DOHH2 (cell line): ENCODE measurements around the gene ALDH1A1.

Source experiments
- H3F3A ChIP-seq: fragments of 200-600 bp; sonication (generic), shearing (Covaris generic); 2 replicates; pipeline ENCODE4 v1.6.0; 2016; ENCODE audit warnings: antibody characterized with exemption, mild to moderate bottlenecking; ENCODE audit not compliant: control insufficient read depth, insufficient read depth
- H3K27ac ChIP-seq: fragments of 200-600 bp; sonication (generic); 2 replicates; pipeline ENCODE4 v1.5.1; 2014; ENCODE audit warnings: low read depth, mild to moderate bottlenecking, low read length, moderate library complexity
- H3K27me3 ChIP-seq: fragments of 200-600 bp; sonication (generic); 2 replicates; pipeline ENCODE4 v1.6.1; 2014; ENCODE audit warnings: mild to moderate bottlenecking, low read length, mixed read lengths; ENCODE audit not compliant: control insufficient read depth
- H3K36me3 ChIP-seq: fragments of 200-600 bp; sonication (generic); 2 replicates; pipeline ENCODE4 v1.6.1; 2014; ENCODE audit warnings: mild to moderate bottlenecking, low read length, moderate library complexity, mixed read lengths; ENCODE audit not compliant: control insufficient read depth
- H3K4me1 ChIP-seq: fragments of 200-600 bp; sonication (generic); 2 replicates; pipeline ENCODE4 v1.6.1; 2014; ENCODE audit warnings: mild to moderate bottlenecking, low read length, mixed read lengths; ENCODE audit not compliant: control insufficient read depth
- H3K4me2 ChIP-seq: fragments of 200-600 bp; sonication (generic); 2 replicates; pipeline ENCODE4 v1.6.0; 2014; ENCODE audit warnings: mild to moderate bottlenecking, low read length, moderate library complexity
- H3K4me3 ChIP-seq: fragments of 200-600 bp; sonication (generic); 2 replicates; pipeline ENCODE4 v1.5.1; 2014; ENCODE audit warnings: mild to moderate bottlenecking, low read length, mixed read lengths
- H3K79me2 ChIP-seq: fragments of 200-600 bp; sonication (generic); 2 replicates; pipeline ENCODE4 v1.6.1; 2014; ENCODE audit warnings: mild to moderate bottlenecking, low read length, mixed read lengths; ENCODE audit not compliant: control insufficient read depth
- H3K9me2 ChIP-seq: fragments of 200-600 bp; sonication (generic); replicated peaks from 2 replicates; pipeline ENCODE4 v1.6.1; 2014; ENCODE audit warnings: mild to moderate bottlenecking, low read length, mixed read lengths; ENCODE audit not compliant: control insufficient read depth
- H3K9me3 ChIP-seq: fragments of 200-600 bp; sonication (generic); 2 replicates; pipeline ENCODE4 v1.6.1; 2014; ENCODE audit warnings: antibody characterized with exemption, low read length, mixed read lengths; ENCODE audit not compliant: control insufficient read depth, insufficient read depth
- H4K20me1 ChIP-seq: fragments of 200-600 bp; sonication (generic); 2 replicates; pipeline ENCODE4 v1.6.0; 2014; ENCODE audit warnings: low read depth, mild to moderate bottlenecking, antibody characterized with exemption, low read length, moderate library complexity; ENCODE audit not compliant: control insufficient read depth, insufficient read depth
- EZH2phosphoT487 ChIP-seq: fragments of 200-600 bp; sonication (generic); IDR thresholded peaks from 2 replicates; pipeline ENCODE4 v1.6.1; 2017; ENCODE audit warnings: borderline replicate concordance, mild to moderate bottlenecking, antibody characterized with exemption, low read length, moderate library complexity, mixed read lengths
- TF ChIP-seq, protein P1 (sequence below): fragments of 200-600 bp; sonication (generic); IDR thresholded peaks from one replicate; pipeline ENCODE4 v1.5.1; 2014; ENCODE audit warnings: antibody characterized with exemption, mild to moderate bottlenecking, low read depth, low read length; ENCODE audit not compliant: poor library complexity, severe bottlenecking

ALDH1A1 gene

DNA sequence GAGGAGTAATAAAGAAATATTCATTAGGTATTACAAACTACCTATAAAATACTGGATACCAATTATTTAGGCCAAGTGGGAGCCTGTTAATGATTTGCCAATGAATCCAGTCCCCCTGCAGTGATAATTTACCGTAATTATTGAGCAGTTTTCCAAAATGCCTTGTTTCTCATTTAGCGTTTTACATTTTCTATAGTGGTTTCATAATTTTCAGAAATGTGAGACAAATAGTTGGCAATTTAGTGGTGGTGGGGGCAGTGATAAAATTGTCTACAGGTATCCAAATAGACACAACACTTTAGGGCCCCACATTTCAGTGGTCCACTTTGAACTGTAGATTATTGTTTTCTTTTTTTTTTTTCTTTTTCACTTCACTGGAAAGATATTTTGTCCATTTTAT, 27.3 kb upstream of the ALDH1A1 start:
- no peaks in the 10 kb centered on the region for H3K9me2 ChIP-seq
- no peak overlapping the region for H3K4me3 ChIP-seq
- no peaks in the 10 kb centered on the region for H3K79me2 ChIP-seq
- no peaks in the 10 kb centered on the region for H3K9me3 ChIP-seq
- H3F3A ChIP-seq = no peaks in the 10 kb centered on the region
- no peaks in the 10 kb centered on the region for H3K27me3 ChIP-seq
- H3K4me1 ChIP-seq = no peaks in the 10 kb centered on the region
- no peak overlapping the region for H3K4me2 ChIP-seq
- no peaks in the 10 kb centered on the region for H3K36me3 ChIP-seq
- H4K20me1 ChIP-seq = no peaks in the 10 kb centered on the region
- H3K27ac ChIP-seq = no peak overlapping the region
- no peak for TF ChIP-seq EZH2phosphoT487
- TF ChIP-seq, protein P1, sequence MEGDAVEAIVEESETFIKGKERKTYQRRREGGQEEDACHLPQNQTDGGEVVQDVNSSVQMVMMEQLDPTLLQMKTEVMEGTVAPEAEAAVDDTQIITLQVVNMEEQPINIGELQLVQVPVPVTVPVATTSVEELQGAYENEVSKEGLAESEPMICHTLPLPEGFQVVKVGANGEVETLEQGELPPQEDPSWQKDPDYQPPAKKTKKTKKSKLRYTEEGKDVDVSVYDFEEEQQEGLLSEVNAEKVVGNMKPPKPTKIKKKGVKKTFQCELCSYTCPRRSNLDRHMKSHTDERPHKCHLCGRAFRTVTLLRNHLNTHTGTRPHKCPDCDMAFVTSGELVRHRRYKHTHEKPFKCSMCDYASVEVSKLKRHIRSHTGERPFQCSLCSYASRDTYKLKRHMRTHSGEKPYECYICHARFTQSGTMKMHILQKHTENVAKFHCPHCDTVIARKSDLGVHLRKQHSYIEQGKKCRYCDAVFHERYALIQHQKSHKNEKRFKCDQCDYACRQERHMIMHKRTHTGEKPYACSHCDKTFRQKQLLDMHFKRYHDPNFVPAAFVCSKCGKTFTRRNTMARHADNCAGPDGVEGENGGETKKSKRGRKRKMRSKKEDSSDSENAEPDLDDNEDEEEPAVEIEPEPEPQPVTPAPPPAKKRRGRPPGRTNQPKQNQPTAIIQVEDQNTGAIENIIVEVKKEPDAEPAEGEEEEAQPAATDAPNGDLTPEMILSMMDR = no peak

DNA sequence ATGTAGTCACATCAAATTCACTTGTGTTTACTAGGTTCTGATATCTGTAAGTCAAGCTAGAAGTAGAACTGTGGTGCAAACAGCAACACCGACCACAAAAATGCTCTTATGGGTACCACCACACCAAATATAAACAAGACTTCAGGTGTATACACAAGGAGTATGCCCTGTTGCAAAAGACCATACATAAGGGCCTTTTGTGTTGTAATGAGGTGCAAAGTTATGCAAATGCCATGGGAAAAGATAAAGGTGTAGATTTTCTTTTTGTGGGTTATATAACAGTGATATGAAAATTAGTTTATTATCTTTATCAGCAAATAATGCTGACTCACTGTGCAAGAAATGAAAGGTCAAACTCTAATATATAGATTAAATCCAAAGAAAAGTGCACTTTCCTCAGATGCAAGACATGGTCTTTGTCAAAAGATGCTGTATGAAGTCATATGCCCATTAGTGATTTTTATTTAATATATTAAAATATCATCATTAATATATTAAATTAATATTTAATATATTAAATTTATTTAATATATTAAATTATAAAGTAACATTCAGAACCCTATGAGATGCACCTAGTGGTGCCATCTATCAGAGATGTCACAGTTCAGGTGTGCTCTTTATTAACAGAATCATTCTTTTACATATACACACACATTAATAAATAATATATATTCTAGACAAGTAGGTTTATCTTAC, 26.7 kb upstream of the ALDH1A1 start:
- Histone ChIP-seq H3K9me2 (no peaks in the 10 kb centered on the region), H3K4me1 (no peaks in the 10 kb centered on the region), H3K36me3 (no peaks in the 10 kb centered on the region), H3K27me3 (no peaks in the 10 kb centered on the region), H3K79me2 (no peaks in the 10 kb centered on the region), H3K4me3 (no peak overlapping the region), H4K20me1 (no peaks in the 10 kb centered on the region), H3K4me2 (no peak overlapping the region), H3F3A (no peaks in the 10 kb centered on the region), H3K9me3 (no peaks in the 10 kb centered on the region), H3K27ac (no peak overlapping the region)
- TF ChIP-seq EZH2phosphoT487 = no peak
- TF ChIP-seq, protein P1 = no peak

DNA sequence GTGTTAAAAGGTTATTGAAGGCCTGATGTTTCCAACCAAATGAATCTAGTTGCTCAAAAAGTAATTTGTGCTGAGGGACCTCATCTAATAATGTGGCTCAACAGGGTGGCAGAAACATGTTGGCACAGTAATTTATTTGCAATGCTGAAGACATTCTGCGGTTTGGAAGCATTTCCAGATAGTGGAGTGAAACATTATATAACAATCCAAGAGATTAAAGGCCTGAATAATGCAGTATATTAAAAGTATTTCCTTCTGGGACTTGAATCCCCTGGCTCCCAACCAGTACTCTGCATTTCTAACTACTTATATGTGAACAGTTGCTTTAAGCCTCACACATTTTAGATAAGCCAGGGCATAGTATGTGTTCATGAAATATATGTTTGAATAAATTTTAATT, 25.9 kb upstream of the ALDH1A1 start:
- Histone ChIP-seq H3K27me3 (no peaks in the 10 kb centered on the region), H3K27ac (no peak overlapping the region), H3K79me2 (no peaks in the 10 kb centered on the region), H3K9me3 (no peaks in the 10 kb centered on the region), H3K4me2 (no peak overlapping the region), H4K20me1 (no peaks in the 10 kb centered on the region), H3K9me2 (no peaks in the 10 kb centered on the region), H3K4me3 (no peak overlapping the region), H3F3A (no peaks in the 10 kb centered on the region), H3K4me1 (no peaks in the 10 kb centered on the region), H3K36me3 (no peaks in the 10 kb centered on the region)
- TF ChIP-seq EZH2phosphoT487 = no peak
- TF ChIP-seq, protein P1 = no peak
